PC-3 (cell line): ENCODE data around the gene CNTD1. TPM values are rescaled to one million over a fixed set of nuclear protein-coding genes. Genes with fewer than 3 reads are reported as not detected.
"Not testable (repeated sequence)": the region's sequence is repeated elsewhere in the genome, so short reads cannot be mapped to it uniquely, and the experiment has no call there.

Source experiments
- ATAC-seq: fragments of 200-7000 bp; cut with Tn5 transposase; 2 replicates; pipeline ENCODE4 v1.9.1; 2020; ENCODE audit warnings: mild to moderate bottlenecking, moderate library complexity
- BruUV-seq: library from RNA; stranded (reverse); fragments of 400-500 nt; replicated peaks from 2 replicates; lab custom pipeline; 2021; lab: Mats Ljungman, UMichigan
- CTCF ChIA-PET: fragments of 300-600 bp; sonication (Branson Sonifier 250); formaldehyde crosslinking; loops from one replicate; lab custom pipeline; 2022; ENCODE audit warnings: antibody characterized with exemption; lab: Charles Lee
- POLR2A ChIA-PET: fragments of 300-600 bp; sonication (Branson Sonifier 250); formaldehyde crosslinking; loops from one replicate; lab custom pipeline; 2022; ENCODE audit warnings: antibody characterized with exemption; ENCODE audit not compliant: unreplicated experiment; lab: Charles Lee
- DNase-seq: peaks from one replicate; pipeline ENCODE4 v3.0.0-alpha.2; 2015
- H2AFZ ChIP-seq: fragments of 300-600 bp; sonication (generic); 2 replicates; pipeline ENCODE4 v1.6.0; 2016; ENCODE audit warnings: antibody characterized with exemption, low read length
- H3F3A ChIP-seq: fragments of 300-600 bp; sonication (generic); one replicate; pipeline ENCODE4 v1.6.0; 2017; ENCODE audit warnings: antibody characterized with exemption, low read length, control low read depth, mild to moderate bottlenecking; ENCODE audit not compliant: unreplicated experiment
- H3K27ac ChIP-seq: fragments of 300-600 bp; sonication (generic); 2 replicates; pipeline ENCODE4 v1.5.1; 2016; ENCODE audit warnings: mild to moderate bottlenecking, low read length
- H3K27me3 ChIP-seq: fragments of 300-600 bp; sonication (generic); 2 replicates; pipeline ENCODE4 v1.6.1; 2016; ENCODE audit warnings: low read length, mixed read lengths
- H3K36me3 ChIP-seq: fragments of 300-600 bp; sonication (generic); 2 replicates; pipeline ENCODE4 v1.6.1; 2016; ENCODE audit warnings: low read depth, mixed run types, low read length, mixed read lengths
- H3K4me1 ChIP-seq: fragments of 300-600 bp; sonication (generic); 2 replicates; pipeline ENCODE4 v1.5.1; 2016; ENCODE audit warnings: low read length; ENCODE audit not compliant: insufficient read depth
- H3K4me2 ChIP-seq: fragments of 300-600 bp; sonication (generic); 2 replicates; pipeline ENCODE4 v1.6.0; 2016; ENCODE audit warnings: low read length
- H3K4me3 ChIP-seq: fragments of 300-600 bp; sonication (generic); 2 replicates; pipeline ENCODE4 v1.5.1; 2016; ENCODE audit warnings: mild to moderate bottlenecking, low read length, mixed read lengths
- H3K79me2 ChIP-seq: fragments of 300-600 bp; sonication (generic); 2 replicates; pipeline ENCODE4 v1.6.1; 2017; ENCODE audit warnings: low read length, mixed read lengths
- H3K9ac ChIP-seq: fragments of 300-600 bp; sonication (generic); 2 replicates; pipeline ENCODE4 v1.6.0; 2016; ENCODE audit warnings: mild to moderate bottlenecking, low read length
- H3K9me2 ChIP-seq: fragments of 300-600 bp; sonication (generic); replicated peaks from 2 replicates; pipeline ENCODE4 v1.6.1; 2016; ENCODE audit warnings: mixed run types, low read length, mixed read lengths
- H3K9me3 ChIP-seq: fragments of 300-600 bp; sonication (generic); 2 replicates; pipeline ENCODE4 v1.6.1; 2016; ENCODE audit warnings: low read length, mixed read lengths
- H4K20me1 ChIP-seq: fragments of 300-600 bp; sonication (generic); 2 replicates; pipeline ENCODE4 v1.6.1; 2016; ENCODE audit warnings: low read length, mixed read lengths
- EZH2 ChIP-seq: fragments of 300-600 bp; sonication (generic); IDR thresholded peaks from one replicate; pipeline ENCODE4 v1.6.1; 2017; ENCODE audit warnings: antibody characterized with exemption, mild to moderate bottlenecking, low read length; ENCODE audit not compliant: unreplicated experiment
- EZH2phosphoT487 ChIP-seq: fragments of 300-600 bp; sonication (generic); IDR thresholded peaks from 2 replicates; pipeline ENCODE4 v1.6.1; 2018; ENCODE audit warnings: mild to moderate bottlenecking, antibody characterized with exemption, low read length, borderline replicate concordance
- intact Hi-C: fragments of 100-400 bp; cut with micrococcal nuclease; formaldehyde crosslinking; loops from 2 replicates; pipeline ENCODE4 v1.9.0; 2023
- total RNA-seq: library from RNA; depleted of rRNA; stranded (reverse); fragments of >200 nt; gene quantifications from 2 replicates; pipeline ENCODE4 v1.2.3, GENCODE V29; 2014
- TF ChIP-seq, protein P1 (sequence below): fragments of 300-600 bp; sonication (generic); conservative IDR thresholded peaks from 2 replicates; pipeline ENCODE4 v1.5.1; 2017; ENCODE audit warnings: antibody characterized with exemption, low read depth, mild to moderate bottlenecking, low read length

Gene CNTD1
- total RNA-seq, 1 experiment from 2014 or later, result not detected

- intact Hi-C loops, result loop anchor here (5.0 kb wide), 1 partner anchor 148 kb away; the partner anchor contains the start of gene RPL27
- H3K9me2 ChIP-seq, result no peaks in the 10 kb centered on the region
- H3K4me1 ChIP-seq, result peaks cover 8% of the 10 kb centered on the region
- H3K79me2 ChIP-seq, result no peaks in the 10 kb centered on the region
- TF ChIP-seq EZH2phosphoT487, result no peak
- no peak for TF ChIP-seq EZH2
- TF ChIP-seq, protein P1, sequence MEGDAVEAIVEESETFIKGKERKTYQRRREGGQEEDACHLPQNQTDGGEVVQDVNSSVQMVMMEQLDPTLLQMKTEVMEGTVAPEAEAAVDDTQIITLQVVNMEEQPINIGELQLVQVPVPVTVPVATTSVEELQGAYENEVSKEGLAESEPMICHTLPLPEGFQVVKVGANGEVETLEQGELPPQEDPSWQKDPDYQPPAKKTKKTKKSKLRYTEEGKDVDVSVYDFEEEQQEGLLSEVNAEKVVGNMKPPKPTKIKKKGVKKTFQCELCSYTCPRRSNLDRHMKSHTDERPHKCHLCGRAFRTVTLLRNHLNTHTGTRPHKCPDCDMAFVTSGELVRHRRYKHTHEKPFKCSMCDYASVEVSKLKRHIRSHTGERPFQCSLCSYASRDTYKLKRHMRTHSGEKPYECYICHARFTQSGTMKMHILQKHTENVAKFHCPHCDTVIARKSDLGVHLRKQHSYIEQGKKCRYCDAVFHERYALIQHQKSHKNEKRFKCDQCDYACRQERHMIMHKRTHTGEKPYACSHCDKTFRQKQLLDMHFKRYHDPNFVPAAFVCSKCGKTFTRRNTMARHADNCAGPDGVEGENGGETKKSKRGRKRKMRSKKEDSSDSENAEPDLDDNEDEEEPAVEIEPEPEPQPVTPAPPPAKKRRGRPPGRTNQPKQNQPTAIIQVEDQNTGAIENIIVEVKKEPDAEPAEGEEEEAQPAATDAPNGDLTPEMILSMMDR, result no peak
- no peaks in the 10 kb centered on the region for H3K9me3 ChIP-seq
- H3K27ac ChIP-seq, result no peak overlapping the region
- DNase-seq (no peak), ATAC-seq (no peak)
- CTCF ChIA-PET, result no interaction called here
- peaks cover 6% of the 10 kb centered on the region; the same call in 1 of the 2 replicates for H3K36me3 ChIP-seq
- no peak overlapping the region for H3K4me3 ChIP-seq
- no peak overlapping the region for H3K9ac ChIP-seq
- BruUV-seq, result no TSS peak
- no peaks in the 10 kb centered on the region for H4K20me1 ChIP-seq
- H2AFZ ChIP-seq, result no peak overlapping the region
- POLR2A ChIA-PET, result interaction anchor here (0.5 kb wide), 1 partner anchor 43 kb away, joined by 6 read pairs; no protein-coding TSS in a partner anchor
- H3F3A ChIP-seq, result no peaks in the 10 kb centered on the region
- H3K4me2 ChIP-seq, result no peak overlapping the region
- no peaks in the 10 kb centered on the region for H3K27me3 ChIP-seq
Measured at GRCh38 chr17:42849451-42850181, 51.0 kb downstream of the CNTD1 start.

- no peaks in the 10 kb centered on the region for H3K9me3 ChIP-seq
- H3K27me3 ChIP-seq, result no peaks in the 10 kb centered on the region
- H3K9ac ChIP-seq, result no peak within 1 kb of the TSS
- H3K4me1 ChIP-seq, result no peaks in the 10 kb centered on the region
- no peak within 1 kb of the TSS for H2AFZ ChIP-seq
- POLR2A ChIA-PET, result no interaction called here
- no peaks in the 10 kb centered on the region for H3K79me2 ChIP-seq
- DNase-seq (no peak), ATAC-seq (no peak)
- CTCF ChIA-PET, result no interaction called here
- no peak for TF ChIP-seq EZH2
- TF ChIP-seq EZH2phosphoT487, result no peak
- TF ChIP-seq, protein P1, result no peak
- H3K4me3 ChIP-seq, result no peak within 1 kb of the TSS
- H3F3A ChIP-seq, result no peaks in the 10 kb centered on the region
- no peak within 1 kb of the TSS for H3K4me2 ChIP-seq
- H3K36me3 ChIP-seq, result no peaks in the 10 kb centered on the region
- no TSS peak for BruUV-seq
- no peak within 1 kb of the TSS for H3K27ac ChIP-seq
- H3K9me2 ChIP-seq, result no peaks in the 10 kb centered on the region
- intact Hi-C loops, result no loop called here
- no peaks in the 10 kb centered on the region for H4K20me1 ChIP-seq
Measured at GRCh38 chr17:42850954-42851353, 52.3 kb downstream of the CNTD1 start, which contains the start of gene AOC3. TSS of gene AOC3 (plus strand) at chr17:42851199. CDS start at chr17:42851344, 145 bp downstream.

DNA sequence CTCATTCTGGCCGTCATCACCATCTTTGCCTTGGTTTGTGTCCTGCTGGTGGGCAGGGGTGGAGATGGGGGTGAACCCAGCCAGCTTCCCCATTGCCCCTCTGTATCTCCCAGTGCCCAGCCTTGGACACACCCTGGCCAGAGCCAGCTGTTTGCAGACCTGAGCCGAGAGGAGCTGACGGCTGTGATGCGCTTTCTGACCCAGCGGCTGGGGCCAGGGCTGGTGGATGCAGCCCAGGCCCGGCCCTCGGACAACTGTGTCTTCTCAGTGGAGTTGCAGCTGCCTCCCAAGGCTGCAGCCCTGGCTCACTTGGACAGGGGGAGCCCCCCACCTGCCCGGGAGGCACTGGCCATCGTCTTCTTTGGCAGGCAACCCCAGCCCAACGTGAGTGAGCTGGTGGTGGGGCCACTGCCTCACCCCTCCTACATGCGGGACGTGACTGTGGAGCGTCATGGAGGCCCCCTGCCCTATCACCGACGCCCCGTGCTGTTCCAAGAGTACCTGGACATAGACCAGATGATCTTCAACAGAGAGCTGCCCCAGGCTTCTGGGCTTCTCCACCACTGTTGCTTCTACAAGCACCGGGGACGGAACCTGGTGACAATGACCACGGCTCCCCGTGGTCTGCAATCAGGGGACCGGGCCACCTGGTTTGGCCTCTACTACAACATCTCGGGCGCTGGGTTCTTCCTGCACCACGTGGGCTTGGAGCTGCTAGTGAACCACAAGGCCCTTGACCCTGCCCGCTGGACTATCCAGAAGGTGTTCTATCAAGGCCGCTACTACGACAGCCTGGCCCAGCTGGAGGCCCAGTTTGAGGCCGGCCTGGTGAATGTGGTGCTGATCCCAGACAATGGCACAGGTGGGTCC lies 52.9 kb downstream of the CNTD1 start:
- H3K9me2 ChIP-seq, H3F3A ChIP-seq, ATAC-seq, BruUV-seq, CTCF ChIA-PET, H3K9me3 ChIP-seq, H3K4me1 ChIP-seq, H3K36me3 ChIP-seq, H3K27ac ChIP-seq, H4K20me1 ChIP-seq, H3K4me2 ChIP-seq, H2AFZ ChIP-seq, POLR2A ChIA-PET, H3K79me2 ChIP-seq, H3K4me3 ChIP-seq, H3K9ac ChIP-seq, intact Hi-C loops, DNase-seq, H3K27me3 ChIP-seq: not testable (repeated sequence)
